H9 (cell line): Measurements from ENCODE around the gene SYTL5. TPM values are rescaled to one million over a fixed set of nuclear protein-coding genes. Genes with fewer than 3 reads are reported as not detected.

Experiments used
- DNase-seq: peaks from one replicate; pipeline ENCODE4 v3.0.0-alpha.2; 2017
- H2AFZ ChIP-seq: one replicate; pipeline ENCODE4 v1.6.1; 2013; ENCODE audit warnings: mild to moderate bottlenecking, low read length, control low read depth, moderate library complexity
- H2AK5ac ChIP-seq: 2 replicates; pipeline ENCODE4 v1.6.1; 2013; ENCODE audit warnings: low read length, control low read depth, mixed read lengths; ENCODE audit not compliant: insufficient read length
- H2BK120ac ChIP-seq: one replicate; pipeline ENCODE4 v1.6.1; 2013; ENCODE audit warnings: low read depth, mild to moderate bottlenecking, low read length, control low read depth, inconsistent platforms; ENCODE audit not compliant: poor library complexity, severe bottlenecking
- H2BK12ac ChIP-seq: 2 replicates; pipeline ENCODE4 v1.6.1; 2013; ENCODE audit warnings: low read length, control low read depth, mixed read lengths, low read depth; ENCODE audit not compliant: insufficient read length
- H2BK15ac ChIP-seq: 2 replicates; pipeline ENCODE4 v1.6.1; 2013; ENCODE audit warnings: low read depth, low read length, control low read depth
- H2BK20ac ChIP-seq: one replicate; pipeline ENCODE4 v1.6.1; 2013; ENCODE audit warnings: low read depth, mild to moderate bottlenecking, low read length, control low read depth, inconsistent platforms; ENCODE audit not compliant: poor library complexity, severe bottlenecking
- H2BK5ac ChIP-seq: 2 replicates; pipeline ENCODE4 v1.6.1; 2013; ENCODE audit warnings: low read length, control low read depth, mixed read lengths; ENCODE audit not compliant: insufficient read length
- H3K14ac ChIP-seq: 2 replicates; pipeline ENCODE4 v1.6.1; 2013; ENCODE audit warnings: low read length, control low read depth; ENCODE audit not compliant: insufficient read depth
- H3K18ac ChIP-seq: 2 replicates; pipeline ENCODE4 v1.6.1; 2013; ENCODE audit warnings: low read depth, mild to moderate bottlenecking, mixed read lengths, low read length, control low read depth; ENCODE audit not compliant: insufficient read length
- H3K23ac ChIP-seq: 2 replicates; pipeline ENCODE4 v1.6.1; 2013; ENCODE audit warnings: low read length, control low read depth, mixed read lengths, low read depth; ENCODE audit not compliant: insufficient read length
- H3K23me2 ChIP-seq: 2 replicates; pipeline ENCODE4 v1.6.1; 2013; ENCODE audit warnings: low read depth, mild to moderate bottlenecking, mixed read lengths, low read length, control low read depth; ENCODE audit not compliant: insufficient read length, poor library complexity, severe bottlenecking
- H3K27ac ChIP-seq: 2 replicates; pipeline ENCODE4 v1.5.1; 2013; ENCODE audit warnings: low read length, control low read depth, mixed read lengths, low read depth; ENCODE audit not compliant: insufficient read length
- H3K27me3 ChIP-seq: 2 replicates; pipeline ENCODE4 v1.6.1; 2013; ENCODE audit warnings: low read length, control low read depth, inconsistent platforms; ENCODE audit not compliant: insufficient read depth
- H3K4ac ChIP-seq: 2 replicates; pipeline ENCODE4 v1.6.1; 2013; ENCODE audit warnings: low read depth, mild to moderate bottlenecking, control low read depth, inconsistent platforms, low read length, moderate library complexity
- H3K4me1 ChIP-seq: 2 replicates; pipeline ENCODE4 v1.6.1; 2013; ENCODE audit warnings: low read length, control low read depth, inconsistent platforms; ENCODE audit not compliant: insufficient read depth
- H3K4me2 ChIP-seq: 2 replicates; pipeline ENCODE4 v1.6.1; 2013; ENCODE audit warnings: low read length, control low read depth, mixed read lengths; ENCODE audit not compliant: insufficient read length, insufficient read depth
- H3K56ac ChIP-seq: 2 replicates; pipeline ENCODE4 v1.6.1; 2013; ENCODE audit warnings: low read depth, mild to moderate bottlenecking, mixed read lengths, low read length, control low read depth; ENCODE audit not compliant: insufficient read length
- H3K79me1 ChIP-seq: 2 replicates; pipeline ENCODE4 v1.6.1; 2013; ENCODE audit warnings: low read depth, mild to moderate bottlenecking, moderate library complexity, low read length, control low read depth, inconsistent platforms; ENCODE audit not compliant: insufficient read depth, poor library complexity, severe bottlenecking
- H3K79me2 ChIP-seq: 2 replicates; pipeline ENCODE4 v1.6.1; 2013; ENCODE audit warnings: low read length, control low read depth, inconsistent platforms; ENCODE audit not compliant: insufficient read depth
- H3K9ac ChIP-seq: 2 replicates; pipeline ENCODE4 v1.6.1; 2013; ENCODE audit warnings: low read length, control low read depth, mixed read lengths; ENCODE audit not compliant: insufficient read length; ENCODE audit errors: extremely low read depth
- H3K9me3 ChIP-seq: one replicate; pipeline ENCODE4 v1.6.1; 2013; ENCODE audit warnings: low read depth, low read length, inconsistent platforms; ENCODE audit not compliant: control insufficient read depth
- H3T11ph ChIP-seq: one replicate; pipeline ENCODE4 v1.6.1; 2013; ENCODE audit warnings: mild to moderate bottlenecking, low read length, control low read depth, inconsistent platforms
- H4K20me1 ChIP-seq: one replicate; pipeline ENCODE4 v1.6.1; 2013; ENCODE audit not compliant: control insufficient read depth, insufficient read length, insufficient read depth
- H4K5ac ChIP-seq: 2 replicates; pipeline ENCODE4 v1.6.1; 2013; ENCODE audit warnings: low read depth, mild to moderate bottlenecking, mixed read lengths, low read length, control low read depth; ENCODE audit not compliant: insufficient read length
- H4K8ac ChIP-seq: replicated peaks from 2 replicates; pipeline ENCODE4 v1.6.1; 2013; ENCODE audit warnings: low read length, control low read depth, mixed read lengths, low read depth; ENCODE audit not compliant: insufficient read length
- H4K91ac ChIP-seq: 2 replicates; pipeline ENCODE4 v1.6.1; 2013; ENCODE audit warnings: low read depth, mild to moderate bottlenecking, moderate library complexity, mixed read lengths, low read length, control low read depth; ENCODE audit not compliant: insufficient read length
- H3K27ac Mint-ChIP-seq, 3 experiments: 2 replicates in 2 of 3; 3 replicates in 1 of 3; pipeline ENCODE4 v1.8.0; 2020 to 2021; ENCODE audit warnings: mixed read lengths in 3 of 3, mild to moderate bottlenecking in 1 of 3, moderate library complexity in 1 of 3
- H3K27me3 Mint-ChIP-seq: 2 replicates; pipeline ENCODE4 v1.8.0; 2021; ENCODE audit warnings: low read depth, mild to moderate bottlenecking, moderate library complexity, mixed read lengths
- H3K36me3 Mint-ChIP-seq, 3 experiments: 2 replicates in 2 of 3; 3 replicates in 1 of 3; pipeline ENCODE4 v1.8.0; 2020 to 2021; ENCODE audit warnings: low read depth in 3 of 3, mixed read lengths in 3 of 3; ENCODE audit not compliant: insufficient read depth in 1 of 3
- H3K4me1 Mint-ChIP-seq, 2 experiments: 2 replicates each; pipeline ENCODE4 v1.8.0; 2020; ENCODE audit warnings: mixed read lengths in 2 of 2
- H3K4me3 Mint-ChIP-seq, 2 experiments: 2 replicates in 1 of 2; 3 replicates in 1 of 2; pipeline ENCODE4 v1.8.0; 2020 to 2021; ENCODE audit warnings: mild to moderate bottlenecking in 2 of 2, mixed read lengths in 2 of 2, moderate library complexity in 1 of 2
- H3K9me3 Mint-ChIP-seq, 2 experiments: 2 replicates in 1 of 2; 3 replicates in 1 of 2; pipeline ENCODE4 v1.8.0; 2020; ENCODE audit warnings: mild to moderate bottlenecking in 2 of 2, mixed read lengths in 2 of 2, moderate library complexity in 1 of 2
- WGBS: extraction: QIAGEN DNeasy Blood & Tissue Kit; methylation state at CpG from one replicate; pipeline ENCODE4 v1.1.7; 2013; ENCODE audit warnings: missing lambda C conversion rate, low lambda C conversion rate, mixed read lengths; ENCODE audit not compliant: insufficient read length; ENCODE audit errors: extremely low coverage; 5-methylcytosine and 5-hydroxymethylcytosine counted together
- total RNA-seq: library from RNA; stranded (reverse); gene quantifications from 2 replicates; pipeline ENCODE4 v1.2.1, GENCODE V29; 2021
- TF ChIP-seq, protein P1 (sequence below): fragments of 200-600 bp; sonication (generic); conservative IDR thresholded peaks from 3 replicates; pipeline ENCODE4 v1.8.0; 2021; ENCODE audit warnings: antibody characterized with exemption, mild to moderate bottlenecking

Gene SYTL5
- total RNA-seq, 1 experiment from 2014 or later, result 0.15 TPM

DNA sequence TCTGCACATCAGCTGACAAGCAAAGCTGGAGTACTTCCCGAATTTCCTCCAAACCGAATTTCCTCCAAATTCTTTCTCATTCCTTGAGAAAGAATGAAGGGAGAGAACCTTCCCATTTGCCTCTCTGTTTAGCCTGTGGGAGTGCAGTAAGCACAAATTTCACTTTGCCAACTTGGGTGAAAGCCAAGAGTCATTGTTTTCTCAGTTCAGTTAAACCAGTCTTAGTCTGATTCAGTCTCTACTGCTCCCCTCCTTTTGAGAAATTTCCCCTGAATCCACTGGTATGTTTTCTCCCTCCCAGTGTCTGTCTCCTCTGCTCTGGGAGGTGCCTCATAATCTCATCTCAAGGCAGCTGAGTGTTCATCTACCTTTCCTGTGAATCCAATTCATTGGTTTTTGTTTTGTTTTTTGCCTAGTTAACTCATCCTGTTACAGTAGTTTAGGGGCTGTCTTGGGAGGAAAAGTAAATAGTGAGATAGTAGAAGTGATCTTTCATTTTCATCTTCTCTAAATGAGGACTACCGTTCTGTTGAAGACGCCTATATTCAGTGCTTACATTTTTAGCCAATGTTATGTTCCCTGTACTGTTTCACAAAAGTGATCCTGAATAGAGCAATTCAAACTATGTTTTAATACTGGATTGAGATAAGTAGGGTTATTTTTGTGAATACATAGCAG, 49.0 kb downstream of the SYTL5 start:
- H3K23ac ChIP-seq, result no peak overlapping the region
- H2BK5ac ChIP-seq, result no peak overlapping the region
- TF ChIP-seq, protein P1, sequence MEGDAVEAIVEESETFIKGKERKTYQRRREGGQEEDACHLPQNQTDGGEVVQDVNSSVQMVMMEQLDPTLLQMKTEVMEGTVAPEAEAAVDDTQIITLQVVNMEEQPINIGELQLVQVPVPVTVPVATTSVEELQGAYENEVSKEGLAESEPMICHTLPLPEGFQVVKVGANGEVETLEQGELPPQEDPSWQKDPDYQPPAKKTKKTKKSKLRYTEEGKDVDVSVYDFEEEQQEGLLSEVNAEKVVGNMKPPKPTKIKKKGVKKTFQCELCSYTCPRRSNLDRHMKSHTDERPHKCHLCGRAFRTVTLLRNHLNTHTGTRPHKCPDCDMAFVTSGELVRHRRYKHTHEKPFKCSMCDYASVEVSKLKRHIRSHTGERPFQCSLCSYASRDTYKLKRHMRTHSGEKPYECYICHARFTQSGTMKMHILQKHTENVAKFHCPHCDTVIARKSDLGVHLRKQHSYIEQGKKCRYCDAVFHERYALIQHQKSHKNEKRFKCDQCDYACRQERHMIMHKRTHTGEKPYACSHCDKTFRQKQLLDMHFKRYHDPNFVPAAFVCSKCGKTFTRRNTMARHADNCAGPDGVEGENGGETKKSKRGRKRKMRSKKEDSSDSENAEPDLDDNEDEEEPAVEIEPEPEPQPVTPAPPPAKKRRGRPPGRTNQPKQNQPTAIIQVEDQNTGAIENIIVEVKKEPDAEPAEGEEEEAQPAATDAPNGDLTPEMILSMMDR, result no peak
- H3T11ph ChIP-seq, result no peak overlapping the region
- no CpG with 5 or more reads among the region's 4 CpGs for WGBS
- H3K79me1 ChIP-seq, result no peaks in the 10 kb centered on the region
- H3K9me3 ChIP-seq, result no peaks in the 10 kb centered on the region
- no peak overlapping the region for H3K18ac ChIP-seq
- no peak overlapping the region for H4K5ac ChIP-seq
- Mint-ChIP-seq H3K4me3 (no peak overlapping the region; a peak in 1 of 5 replicates), H3K36me3 (no peaks in the 10 kb centered on the region), H3K4me1 (peaks cover 0 to 3% of the 10 kb centered on the region in 2 experiments; a peak in 1 of 4 replicates), H3K9me3 (peaks cover 56% of the 10 kb centered on the region in 2 experiments), H3K27me3 (no peaks in the 10 kb centered on the region), H3K27ac (peak overlapping the region in 2 of 3 experiments; percentile 40 to 90; a peak in 2 of 7 replicates)
- no peak overlapping the region for H3K9ac ChIP-seq
- H2AFZ ChIP-seq, result no peak overlapping the region
- no peak overlapping the region for H3K56ac ChIP-seq
- no peak overlapping the region for H3K27ac ChIP-seq
- no peak overlapping the region for H4K8ac ChIP-seq
- no peaks in the 10 kb centered on the region for H4K20me1 ChIP-seq
- no peak for DNase-seq
- H3K4me1 ChIP-seq, result no peaks in the 10 kb centered on the region
- no peak overlapping the region for H2AK5ac ChIP-seq
- H3K79me2 ChIP-seq, result no peaks in the 10 kb centered on the region
- no peak overlapping the region for H4K91ac ChIP-seq
- H2BK12ac ChIP-seq, result no peak overlapping the region
- no peak overlapping the region for H2BK15ac ChIP-seq
- H3K27me3 ChIP-seq, result no peaks in the 10 kb centered on the region
- no peak overlapping the region for H2BK20ac ChIP-seq
- H3K14ac ChIP-seq, result no peak overlapping the region
- H2BK120ac ChIP-seq, result no peak overlapping the region
- no peak overlapping the region for H3K4ac ChIP-seq
- H3K23me2 ChIP-seq, result no peaks in the 10 kb centered on the region
- H3K4me2 ChIP-seq, result no peak overlapping the region
